C4-2B (cell line): ENCODE data around the gene AGO1.

ENCODE experiments used
- CTCF ChIP-seq: fragments of 450-650 bp; conservative IDR thresholded peaks from 2 replicates; pipeline ENCODE4 v1.5.1; 2017; ENCODE audit warnings: mild to moderate bottlenecking
- ZFX ChIP-seq: fragments of 450-650 bp; IDR thresholded peaks from 2 replicates; pipeline ENCODE4 v1.6.1; 2017

DNA sequence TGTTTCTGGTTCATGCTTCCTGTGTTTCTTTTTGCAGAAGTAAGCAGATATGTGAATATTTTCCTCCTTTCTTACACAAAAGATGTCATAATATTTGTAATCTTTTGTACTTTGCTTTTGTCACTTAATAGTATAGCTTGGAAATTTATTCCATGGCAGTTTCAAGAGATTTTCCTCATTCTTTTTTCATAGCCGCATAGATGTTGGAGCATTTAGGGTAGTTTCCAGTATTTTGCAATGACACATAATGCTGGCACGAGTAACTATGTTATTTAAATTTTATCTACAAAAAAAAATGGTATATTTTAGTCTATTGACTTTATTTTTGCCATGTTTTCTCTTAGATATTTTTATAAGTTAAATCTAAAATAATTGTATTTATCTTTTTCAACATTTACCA is 88.6 kb downstream of the AGO1 start:
- TF ChIP-seq CTCF: no peak
- TF ChIP-seq ZFX: no peak
